ENCODE measurements around the gene ARPC2.

The ARPC2 gene

GRCh38 chr2:218217360-218218267 is 625 bp downstream of the ARPC2 start:
- peak; percentile 74 for DNase-seq (ENCODE audit: low spot score)

- no peak for DNase-seq (ENCODE audit: low spot score)
These were observed 1.5 kb downstream of the ARPC2 start for GRCh38 chr2:218218268-218219185.

- DNase-seq (ENCODE audit: low spot score): no peak
These were observed 2.9 kb downstream of the ARPC2 start for GRCh38 chr2:218219934-218220333.

GRCh38 chr2:218221000-218221399 is 4.0 kb downstream of the ARPC2 start:
- no peak for DNase-seq (ENCODE audit: low spot score)

- no peak for DNase-seq (ENCODE audit: low spot score)
These were observed 6.1 kb downstream of the ARPC2 start for GRCh38 chr2:218223046-218223445.

GRCh38 chr2:218224186-218224585 is 7.2 kb downstream of the ARPC2 start:
- no peak for DNase-seq (ENCODE audit: low spot score)

- DNase-seq (ENCODE audit: low spot score): no peak
These were observed 9.9 kb downstream of the ARPC2 start for GRCh38 chr2:218226903-218227302.

- DNase-seq (ENCODE audit: low spot score): no peak
These were observed 11.5 kb downstream of the ARPC2 start for GRCh38 chr2:218228366-218229090.

GRCh38 chr2:218229239-218229638 is 12.2 kb downstream of the ARPC2 start:
- DNase-seq (ENCODE audit: low spot score): no peak

- DNase-seq (ENCODE audit: low spot score): no peak
These were observed 12.9 kb downstream of the ARPC2 start for GRCh38 chr2:218229851-218230250.

GRCh38 chr2:218230882-218231281 is 13.9 kb downstream of the ARPC2 start:
- no peak for DNase-seq (ENCODE audit: low spot score)

GRCh38 chr2:218233543-218233942 is 16.6 kb downstream of the ARPC2 start:
- DNase-seq (ENCODE audit: low spot score): no peak

- DNase-seq (ENCODE audit: low spot score): no peak
These were observed 17.5 kb downstream of the ARPC2 start for GRCh38 chr2:218234521-218234920.

- no peak for DNase-seq (ENCODE audit: low spot score)
These were observed 18.0 kb downstream of the ARPC2 start for GRCh38 chr2:218235017-218235416.

GRCh38 chr2:218236829-218237228 is 19.8 kb downstream of the ARPC2 start:
- DNase-seq (ENCODE audit: low spot score): no peak

- DNase-seq (ENCODE audit: low spot score): no peak
These were observed 21.9 kb downstream of the ARPC2 start for GRCh38 chr2:218238887-218239286.

- no peak for DNase-seq (ENCODE audit: low spot score)
These were observed 27.2 kb downstream of the ARPC2 start for GRCh38 chr2:218244204-218244603.

- DNase-seq (ENCODE audit: low spot score): no peak
These were observed 27.7 kb downstream of the ARPC2 start for GRCh38 chr2:218244665-218245064.

GRCh38 chr2:218245214-218245613 is 28.2 kb downstream of the ARPC2 start:
- DNase-seq (ENCODE audit: low spot score): no peak

GRCh38 chr2:218249691-218250090 is 32.7 kb downstream of the ARPC2 start:
- DNase-seq (ENCODE audit: low spot score): no peak

GRCh38 chr2:218252509-218253231 is 35.7 kb downstream of the ARPC2 start:
- DNase-seq (ENCODE audit: low spot score): no peak
